Trophoblast cell (in vitro differentiated cells and primary cell): ENCODE data around the gene TCF12.

ENCODE experiments used
- DNase-seq, 2 donors: peaks; one replicate each; pipeline ENCODE4 v3.0.0-alpha.2; 2016
- H2AFZ ChIP-seq: 2 replicates; pipeline ENCODE4 v1.6.1; 2013; ENCODE audit warnings: low read length, moderate library complexity, mild to moderate bottlenecking; ENCODE audit not compliant: insufficient read depth, poor library complexity
- H2AK5ac ChIP-seq: 2 replicates; pipeline ENCODE4 v1.6.1; 2013; ENCODE audit warnings: mild to moderate bottlenecking, low read length
- H2BK120ac ChIP-seq: 2 replicates; pipeline ENCODE4 v1.6.1; 2013; ENCODE audit warnings: low read length, mild to moderate bottlenecking, moderate library complexity; ENCODE audit not compliant: insufficient read depth, poor library complexity
- H2BK12ac ChIP-seq: 2 replicates; pipeline ENCODE4 v1.6.1; 2013; ENCODE audit warnings: mild to moderate bottlenecking, low read length, moderate library complexity
- H2BK5ac ChIP-seq: 2 replicates; pipeline ENCODE4 v1.6.1; 2013; ENCODE audit warnings: low read length, low read depth, moderate library complexity, mild to moderate bottlenecking; ENCODE audit not compliant: poor library complexity
- H3K14ac ChIP-seq: 2 replicates; pipeline ENCODE4 v1.6.1; 2013; ENCODE audit warnings: mild to moderate bottlenecking, low read length
- H3K18ac ChIP-seq: 2 replicates; pipeline ENCODE4 v1.6.1; 2013; ENCODE audit warnings: mild to moderate bottlenecking, low read length
- H3K23ac ChIP-seq: 2 replicates; pipeline ENCODE4 v1.6.1; 2013; ENCODE audit warnings: low read length
- H3K27ac ChIP-seq: 2 replicates; pipeline ENCODE4 v1.5.1; 2013; ENCODE audit warnings: low read depth, mild to moderate bottlenecking, inconsistent platforms, low read length, moderate library complexity
- H3K27me3 ChIP-seq: 2 replicates; pipeline ENCODE4 v1.6.1; 2013; ENCODE audit warnings: inconsistent platforms, mild to moderate bottlenecking, low read length, moderate library complexity; ENCODE audit not compliant: insufficient read depth
- H3K36me3 ChIP-seq, 2 experiments: 1 replicate in 1 of 2; 2 replicates in 1 of 2; pipeline ENCODE4 v1.6.1; 2013; ENCODE audit warnings: low read length in 2 of 2, mild to moderate bottlenecking in 2 of 2, moderate library complexity in 1 of 2; ENCODE audit not compliant: insufficient read depth in 2 of 2, control insufficient read depth in 1 of 2
- H3K4ac ChIP-seq: 2 replicates; pipeline ENCODE4 v1.6.1; 2013; ENCODE audit warnings: low read depth, mild to moderate bottlenecking, low read length, moderate library complexity
- H3K4me1 ChIP-seq, 2 experiments: 1 replicate in 1 of 2; 2 replicates in 1 of 2; pipeline ENCODE4 v1.6.1; 2013; ENCODE audit warnings: low read length in 2 of 2, mild to moderate bottlenecking in 2 of 2, moderate library complexity in 1 of 2; ENCODE audit not compliant: insufficient read depth in 2 of 2, control insufficient read depth in 1 of 2
- H3K4me2 ChIP-seq: 2 replicates; pipeline ENCODE4 v1.6.1; 2013; ENCODE audit warnings: inconsistent platforms, mild to moderate bottlenecking, low read length, moderate library complexity
- H3K4me3 ChIP-seq: 2 replicates; pipeline ENCODE4 v1.5.1; 2013; ENCODE audit warnings: mild to moderate bottlenecking, low read depth, low read length, inconsistent platforms
- H3K79me1 ChIP-seq: one replicate; pipeline ENCODE4 v1.6.1; 2013; ENCODE audit warnings: low read length
- H3K79me2 ChIP-seq: 2 replicates; pipeline ENCODE4 v1.6.1; 2013; ENCODE audit warnings: low read length, mild to moderate bottlenecking; ENCODE audit not compliant: control insufficient read depth, insufficient read depth, poor library complexity
- H3K9ac ChIP-seq: 2 replicates; pipeline ENCODE4 v1.6.1; 2013; ENCODE audit warnings: mild to moderate bottlenecking, low read length
- H3K9me3 ChIP-seq: 2 replicates; pipeline ENCODE4 v1.6.1; 2013; ENCODE audit warnings: low read depth, mild to moderate bottlenecking, control low read depth, inconsistent platforms, low read length; ENCODE audit not compliant: insufficient read depth
- H4K12ac ChIP-seq: 2 replicates; pipeline ENCODE4 v1.6.1; 2013; ENCODE audit warnings: low read depth, mild to moderate bottlenecking, low read length, moderate library complexity
- H4K8ac ChIP-seq: 2 replicates; pipeline ENCODE4 v1.6.1; 2013; ENCODE audit warnings: low read depth, mild to moderate bottlenecking, low read length, moderate library complexity
- H4K91ac ChIP-seq: one replicate; pipeline ENCODE4 v1.6.1; 2013; ENCODE audit warnings: low read depth, mild to moderate bottlenecking, low read length, moderate library complexity
- WGBS: extraction: QIAGEN DNeasy Blood & Tissue Kit; methylation state at CpG from one replicate; pipeline ENCODE4 v1.1.7; 2013; ENCODE audit warnings: missing lambda C conversion rate; ENCODE audit not compliant: insufficient read length, insufficient coverage; ENCODE audit errors: extremely low coverage; 5-methylcytosine and 5-hydroxymethylcytosine counted together

Gene TCF12

DNA sequence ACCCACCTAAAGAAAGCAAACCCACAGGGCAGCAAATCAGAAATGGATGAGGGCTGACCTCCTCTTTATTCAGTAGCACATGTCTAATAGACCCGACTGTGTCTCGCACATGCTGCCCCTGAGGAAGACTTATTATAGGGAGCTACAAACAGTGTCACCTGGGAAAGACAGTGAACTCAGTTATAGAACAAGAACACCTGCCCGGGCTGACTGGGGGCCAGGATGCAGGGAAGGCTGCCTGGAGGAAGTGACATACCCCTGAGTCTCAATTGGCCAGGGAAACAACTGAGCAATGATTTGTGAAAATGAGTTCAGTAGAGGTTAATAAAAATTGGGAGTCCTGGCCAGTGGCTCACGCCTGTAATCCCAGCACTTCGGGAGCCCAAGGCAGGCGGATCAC is 379.2 kb downstream of the TCF12 start:
- DNase-seq: no peak
- WGBS: no CpG with 5 or more reads among the region's 6 CpGs

DNA sequence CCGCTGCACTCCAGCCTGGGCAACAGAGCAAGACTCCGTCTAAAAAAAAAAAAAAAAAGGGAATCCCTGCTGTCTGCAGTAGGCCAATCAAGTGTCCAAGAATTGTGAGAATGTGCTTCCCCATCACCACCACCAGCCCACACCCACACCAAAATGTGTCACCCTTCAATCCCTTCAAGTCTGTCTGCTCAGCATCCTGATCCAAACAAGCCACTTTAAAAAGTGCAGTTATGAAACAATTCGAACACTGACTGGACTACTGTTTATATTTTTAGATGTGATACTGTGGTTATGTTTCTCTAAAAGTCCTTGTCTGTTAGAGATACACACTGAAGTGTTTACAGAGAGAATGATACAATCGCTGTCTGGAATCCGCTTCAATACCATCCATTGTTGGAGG is 379.8 kb downstream of the TCF12 start:
- Histone ChIP-seq H3K4me2 (no peak overlapping the region), H2BK12ac (no peak overlapping the region), H3K18ac (no peak overlapping the region), H3K9me3 (no peaks in the 10 kb centered on the region), H4K91ac (no peak overlapping the region), H4K12ac (no peak overlapping the region), H3K23ac (no peak overlapping the region), H3K4me3 (no peak overlapping the region), H3K4ac (no peak overlapping the region), H3K14ac (no peak overlapping the region), H4K8ac (no peak overlapping the region), H2AFZ (no peak overlapping the region), H2AK5ac (no peak overlapping the region), H3K27ac (no peak overlapping the region), H3K27me3 (no peaks in the 10 kb centered on the region), H3K4me1 (peaks cover 0 to 5% of the 10 kb centered on the region in 2 experiments), H3K79me2 (no peaks in the 10 kb centered on the region), H2BK120ac (no peak overlapping the region), H3K79me1 (no peaks in the 10 kb centered on the region), H2BK5ac (no peak overlapping the region), H3K36me3 (no peaks in the 10 kb centered on the region), H3K9ac (no peak overlapping the region)
- WGBS: no CpG with 5 or more reads among the region's 5 CpGs
- peak in 1 of 2 donors; percentile 15 for DNase-seq

More for the DNA sequence above, 379.2 kb downstream of the TCF12 start:
- no peaks in the 10 kb centered on the region for H3K9me3 ChIP-seq
- no peak overlapping the region for H2AFZ ChIP-seq
- H2BK5ac ChIP-seq: no peak overlapping the region
- peaks cover 0 to 5% of the 10 kb centered on the region in 2 experiments for H3K4me1 ChIP-seq
- H4K8ac ChIP-seq: no peak overlapping the region
- H2BK120ac ChIP-seq: no peak overlapping the region
- H3K4me2 ChIP-seq: no peak overlapping the region
- no peaks in the 10 kb centered on the region for H3K79me1 ChIP-seq
- H2BK12ac ChIP-seq: no peak overlapping the region
- H3K4me3 ChIP-seq: no peak overlapping the region
- H3K14ac ChIP-seq: no peak overlapping the region
- no peak overlapping the region for H4K12ac ChIP-seq
- H3K79me2 ChIP-seq: no peaks in the 10 kb centered on the region
- no peak overlapping the region for H3K4ac ChIP-seq
- H4K91ac ChIP-seq: no peak overlapping the region
- no peak overlapping the region for H3K27ac ChIP-seq
- H3K9ac ChIP-seq: no peak overlapping the region
- no peak overlapping the region for H2AK5ac ChIP-seq
- H3K23ac ChIP-seq: no peak overlapping the region
- no peak overlapping the region for H3K18ac ChIP-seq
- no peaks in the 10 kb centered on the region for H3K36me3 ChIP-seq
- no peaks in the 10 kb centered on the region for H3K27me3 ChIP-seq

DNA sequence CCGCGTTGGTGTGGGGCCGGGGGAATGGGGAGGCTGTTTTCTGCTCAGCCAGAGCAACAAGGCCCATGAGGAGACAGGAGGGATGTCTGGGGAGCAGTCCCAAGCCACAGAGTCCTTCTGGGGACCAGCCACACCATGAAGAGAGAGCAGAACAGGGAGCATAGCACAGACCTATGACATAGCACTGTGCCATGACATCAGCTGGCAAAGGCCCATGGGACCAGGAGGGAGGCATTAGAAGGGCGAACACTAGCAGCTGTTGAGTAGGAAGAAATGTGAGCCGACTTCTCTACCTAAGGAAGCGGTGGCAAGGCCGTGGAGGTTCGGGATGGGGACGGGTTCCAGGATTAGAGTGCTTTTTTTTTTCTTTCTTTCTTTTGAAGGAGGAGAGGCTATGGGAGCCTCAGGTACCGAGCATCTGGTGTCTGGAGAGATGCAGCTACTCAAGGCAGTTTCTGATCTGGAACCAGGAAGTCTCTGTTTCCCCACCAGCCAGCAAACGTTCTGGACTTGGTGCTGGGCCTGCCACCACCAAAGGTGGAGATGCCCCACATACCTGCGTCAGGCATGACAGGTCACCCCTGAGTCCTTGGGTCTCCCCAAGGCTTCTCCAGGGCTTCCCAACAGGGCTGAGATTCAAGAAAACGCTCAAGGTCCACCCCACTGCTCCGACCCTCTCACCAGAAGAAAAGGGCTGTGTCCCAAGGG is 380.6 kb downstream of the TCF12 start:
- no peak overlapping the region for H2BK5ac ChIP-seq
- no peak overlapping the region for H3K4ac ChIP-seq
- H2BK12ac ChIP-seq: no peak overlapping the region
- H4K8ac ChIP-seq: no peak overlapping the region
- H4K12ac ChIP-seq: no peak overlapping the region
- H3K4me3 ChIP-seq: no peak overlapping the region
- no peak overlapping the region for H3K4me2 ChIP-seq
- H3K79me1 ChIP-seq: no peaks in the 10 kb centered on the region
- H3K9me3 ChIP-seq: no peaks in the 10 kb centered on the region
- H3K79me2 ChIP-seq: no peaks in the 10 kb centered on the region
- no peaks in the 10 kb centered on the region for H3K27me3 ChIP-seq
- WGBS: no CpG with 5 or more reads among the region's 14 CpGs
- no peak for DNase-seq
- H3K9ac ChIP-seq: no peak overlapping the region
- H3K4me1 ChIP-seq: peaks cover 0 to 5% of the 10 kb centered on the region in 2 experiments
- no peak overlapping the region for H2BK120ac ChIP-seq
- no peak overlapping the region for H4K91ac ChIP-seq
- H3K18ac ChIP-seq: no peak overlapping the region
- no peak overlapping the region for H3K23ac ChIP-seq
- no peak overlapping the region for H3K27ac ChIP-seq
- no peak overlapping the region for H2AFZ ChIP-seq
- H3K14ac ChIP-seq: no peak overlapping the region
- no peak overlapping the region for H2AK5ac ChIP-seq
- no peaks in the 10 kb centered on the region for H3K36me3 ChIP-seq

DNA sequence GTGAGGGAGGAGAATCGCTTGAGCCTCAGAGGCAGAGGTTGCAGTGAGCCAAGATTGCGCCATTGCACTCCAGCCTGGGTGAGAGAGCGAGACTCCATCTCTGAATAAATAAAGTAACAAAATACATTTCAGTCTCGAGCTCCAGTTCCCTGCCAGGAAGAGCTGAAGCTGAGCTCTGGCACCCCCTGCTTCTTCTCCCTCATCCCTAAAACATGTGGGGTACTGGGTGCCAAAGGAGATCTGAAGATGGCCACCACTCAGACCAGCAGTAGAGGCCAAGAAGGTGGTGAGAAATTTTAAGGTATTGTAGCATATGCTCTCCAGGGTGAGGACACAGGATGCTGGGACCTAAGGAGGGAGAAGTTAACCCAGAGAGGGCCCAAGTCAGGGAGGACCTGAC is 382.9 kb downstream of the TCF12 start:
- DNase-seq: no peak
- H2BK5ac ChIP-seq: no peak overlapping the region
- H3K18ac ChIP-seq: no peak overlapping the region
- no peaks in the 10 kb centered on the region for H3K36me3 ChIP-seq
- H4K91ac ChIP-seq: no peak overlapping the region
- H3K79me1 ChIP-seq: peaks cover 2% of the 10 kb centered on the region
- no peak overlapping the region for H3K4ac ChIP-seq
- H2BK12ac ChIP-seq: no peak overlapping the region
- no peak overlapping the region for H3K23ac ChIP-seq
- no peak overlapping the region for H2BK120ac ChIP-seq
- H3K9me3 ChIP-seq: no peaks in the 10 kb centered on the region
- H3K4me3 ChIP-seq: no peak overlapping the region
- no CpG with 5 or more reads among the region's 4 CpGs for WGBS
- H3K4me1 ChIP-seq: peaks cover 0 to 2% of the 10 kb centered on the region in 2 experiments
- H3K9ac ChIP-seq: no peak overlapping the region
- no peak overlapping the region for H4K8ac ChIP-seq
- no peaks in the 10 kb centered on the region for H3K27me3 ChIP-seq
- H3K79me2 ChIP-seq: no peaks in the 10 kb centered on the region
- H2AK5ac ChIP-seq: no peak overlapping the region
- no peak overlapping the region for H3K27ac ChIP-seq
- H4K12ac ChIP-seq: no peak overlapping the region
- no peak overlapping the region for H3K14ac ChIP-seq
- H3K4me2 ChIP-seq: no peak overlapping the region
- no peak overlapping the region for H2AFZ ChIP-seq
